ENCODE measurements around the gene SETD9.

Gene SETD9

DNA sequence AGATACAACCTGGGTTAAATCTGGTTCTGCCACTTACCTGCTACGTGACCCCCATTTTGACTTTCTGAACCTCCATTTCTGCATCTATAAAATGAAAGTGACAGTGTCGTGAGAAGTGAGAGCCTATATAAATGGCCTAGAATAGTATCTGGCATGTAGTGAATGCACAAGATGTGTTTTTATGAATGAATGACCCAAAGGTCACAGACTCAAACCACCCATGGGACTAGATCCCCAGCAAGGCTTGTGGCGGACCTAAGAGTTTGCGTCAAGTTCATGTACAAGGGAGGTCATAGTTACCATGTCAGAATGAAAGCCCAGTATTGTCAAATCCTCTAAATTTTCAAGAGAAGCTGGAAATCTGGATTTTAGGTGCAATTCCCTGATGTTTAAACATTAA is 11.2 kb upstream of the SETD9 start:
- peaks cover 19% of the 10 kb centered on the region for H3K4me1 ChIP-seq
- no peaks in the 10 kb centered on the region for H3K27me3 ChIP-seq
- H3K36me3 ChIP-seq, result peaks cover 33% of the 10 kb centered on the region
- H4K20me1 ChIP-seq, result peaks cover 21% of the 10 kb centered on the region
- H3K4me3 ChIP-seq, result no peak overlapping the region
- H3K27ac ChIP-seq, result no peak overlapping the region
- no peak for TF ChIP-seq Cebpa-rat (IDR thresholded peaks at IDR 0.05)
- no peaks in the 10 kb centered on the region for H3K9me3 ChIP-seq
- no peak overlapping the region for H3K4me2 ChIP-seq
- H3K9ac ChIP-seq, result no peak overlapping the region

DNA sequence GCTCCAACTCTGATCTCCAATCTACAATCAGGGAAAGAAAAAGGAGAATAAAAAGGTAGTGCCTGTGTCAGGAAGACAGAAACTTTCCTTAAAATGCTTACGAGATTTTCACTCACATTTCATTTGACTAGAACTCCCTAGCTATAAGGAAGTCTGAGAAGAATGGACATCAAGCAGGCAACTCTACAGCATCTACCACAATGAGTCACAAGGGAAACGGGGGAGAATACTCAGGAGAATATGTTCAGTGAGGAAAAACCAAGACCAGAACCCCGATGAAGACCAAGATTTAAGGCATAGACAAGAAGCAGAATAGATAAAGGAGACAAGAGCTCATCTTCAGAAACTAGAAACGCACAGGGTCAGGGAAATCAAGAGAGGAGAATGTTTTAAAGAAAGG is 9.0 kb upstream of the SETD9 start:
- no peak overlapping the region for H3K27ac ChIP-seq
- H4K20me1 ChIP-seq, result peaks cover 12% of the 10 kb centered on the region; the same call in 1 of the 2 replicates
- peaks cover 8% of the 10 kb centered on the region; the same call in 1 of the 2 replicates for H3K9me3 ChIP-seq
- H3K36me3 ChIP-seq, result peaks cover 13% of the 10 kb centered on the region
- H3K4me1 ChIP-seq, result peaks cover 19% of the 10 kb centered on the region
- H3K4me3 ChIP-seq, result no peak overlapping the region
- no peak for TF ChIP-seq Cebpa-rat (IDR thresholded peaks at IDR 0.05)
- H3K4me2 ChIP-seq, result peak overlapping the region; percentile 57
- no peaks in the 10 kb centered on the region for H3K27me3 ChIP-seq
- H3K9ac ChIP-seq, result no peak overlapping the region

DNA sequence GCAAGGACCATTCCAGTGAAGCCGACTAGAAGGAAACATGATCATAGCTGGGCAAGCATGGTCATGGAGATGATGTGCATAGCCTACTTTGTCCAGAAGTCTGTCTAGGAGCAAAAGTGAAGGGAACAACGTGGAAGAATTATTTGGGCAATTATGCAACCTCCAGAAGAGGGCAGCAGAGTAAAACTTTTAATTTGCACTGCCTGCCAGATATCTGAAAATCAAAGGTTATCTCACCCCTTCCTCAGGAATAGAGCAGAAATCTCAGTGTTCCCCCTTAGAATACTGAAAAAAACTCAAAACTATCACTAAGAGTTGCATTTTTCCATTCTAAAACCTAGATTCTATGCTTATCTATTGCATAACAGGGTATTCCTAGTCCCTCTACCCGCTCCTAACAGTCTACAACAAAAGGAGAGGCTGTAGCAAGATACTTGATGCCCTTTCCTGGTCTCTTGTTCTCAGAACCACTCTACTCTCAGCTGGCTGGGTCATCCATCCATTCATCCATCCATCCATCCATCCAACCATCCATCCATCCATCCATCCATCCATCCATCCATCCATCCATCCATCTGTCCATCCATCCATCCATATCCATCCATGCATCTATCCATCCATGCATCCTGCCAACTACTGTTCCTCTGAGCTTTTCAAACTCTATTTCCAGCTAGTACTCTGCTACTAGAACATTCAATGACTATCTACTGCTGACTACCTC is 8.4 kb upstream of the SETD9 start:
- no peaks in the 10 kb centered on the region for H3K27me3 ChIP-seq
- H3K4me3 ChIP-seq, result no peak overlapping the region
- no peak for TF ChIP-seq Cebpa-rat (IDR thresholded peaks at IDR 0.05)
- peaks cover 8% of the 10 kb centered on the region; the same call in 1 of the 2 replicates for H3K9me3 ChIP-seq
- H3K4me2 ChIP-seq, result peak overlapping the region; percentile 57
- H3K36me3 ChIP-seq, result peaks cover 9% of the 10 kb centered on the region
- H4K20me1 ChIP-seq, result peaks cover 11% of the 10 kb centered on the region; the same call in 1 of the 2 replicates
- H3K9ac ChIP-seq, result no peak overlapping the region
- H3K4me1 ChIP-seq, result peaks cover 19% of the 10 kb centered on the region
- no peak overlapping the region for H3K27ac ChIP-seq

DNA sequence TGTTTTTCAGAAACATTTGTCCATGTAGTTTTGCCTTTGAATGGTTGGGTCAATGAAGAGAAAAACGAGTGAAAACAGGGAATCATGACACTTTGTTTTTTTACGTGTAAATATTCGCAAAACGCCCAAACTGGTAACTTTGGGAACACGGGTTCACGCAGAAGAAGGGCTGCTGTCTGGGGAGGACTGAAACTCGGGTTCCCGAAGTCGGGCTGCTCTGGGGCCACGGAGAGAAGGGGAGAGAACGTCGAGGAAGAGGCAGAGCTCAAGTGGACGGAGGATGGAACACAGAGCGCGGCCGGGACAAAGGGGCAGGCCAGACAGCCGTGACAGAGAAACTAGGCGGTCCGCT is 478 bp upstream of the SETD9 start:
- Histone ChIP-seq H3K4me2 (peak overlapping the region; percentile 86), H4K20me1 (no peaks in the 10 kb centered on the region), H3K4me3 (peak overlapping the region; percentile 72), H3K27ac (peak overlapping the region; percentile 86), H3K36me3 (no peaks in the 10 kb centered on the region; the same call in 1 of the 2 replicates), H3K27me3 (peaks cover 23% of the 10 kb centered on the region), H3K4me1 (peaks cover 25% of the 10 kb centered on the region), H3K9me3 (peaks cover 12% of the 10 kb centered on the region), H3K9ac (peak overlapping the region; percentile 82)
- no peak for TF ChIP-seq Cebpa-rat (IDR thresholded peaks at IDR 0.05)

DNA sequence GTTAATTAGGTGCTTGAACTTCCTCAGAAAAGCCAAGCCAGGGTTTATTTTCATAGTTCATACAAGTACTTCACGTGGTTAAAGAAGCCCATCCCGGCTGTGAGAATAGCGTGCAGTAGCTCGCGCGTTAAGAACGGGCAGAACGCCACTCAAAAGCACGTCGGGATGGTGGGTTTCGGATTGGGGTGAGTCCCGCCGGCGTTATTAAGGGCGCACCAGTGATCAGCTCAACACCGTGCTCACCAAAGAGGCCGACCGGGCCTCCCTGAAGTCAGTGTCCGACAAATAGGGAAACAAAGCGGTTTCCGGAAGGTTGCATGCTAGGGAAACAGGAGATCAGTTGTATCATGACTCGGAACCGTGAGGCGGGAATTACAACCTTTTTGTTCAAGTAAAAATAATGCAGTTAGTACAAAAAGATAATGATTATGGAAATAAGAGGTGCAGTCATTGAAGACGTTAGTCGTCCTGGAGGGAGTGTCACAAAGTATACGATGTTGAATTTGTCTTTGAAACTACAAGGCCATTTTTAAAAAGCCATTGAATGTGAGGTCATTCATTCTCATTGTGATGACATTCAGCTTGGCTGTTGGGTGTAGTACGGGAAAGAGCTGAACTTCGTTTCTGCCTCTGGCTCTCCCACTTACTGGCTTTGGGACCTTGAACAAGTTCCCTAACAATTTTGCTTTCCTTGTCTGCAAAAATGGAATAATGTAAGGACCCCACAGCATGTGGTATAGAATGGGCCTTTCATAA is 992 bp downstream of the SETD9 start:
- peak overlapping the region; percentile 72 for H3K4me3 ChIP-seq
- peaks cover 25% of the 10 kb centered on the region for H3K4me1 ChIP-seq
- H3K9me3 ChIP-seq, result peaks cover 4% of the 10 kb centered on the region; the same call in 1 of the 2 replicates
- H3K4me2 ChIP-seq, result peak overlapping the region; percentile 92
- H3K36me3 ChIP-seq, result no peaks in the 10 kb centered on the region; the same call in 1 of the 2 replicates
- H3K27me3 ChIP-seq, result peaks cover 23% of the 10 kb centered on the region
- TF ChIP-seq Cebpa-rat (IDR thresholded peaks at IDR 0.05), result no peak
- no peaks in the 10 kb centered on the region for H4K20me1 ChIP-seq
- peak overlapping the region; percentile 79 for H3K27ac ChIP-seq
- peak overlapping the region; percentile 83 for H3K9ac ChIP-seq

DNA sequence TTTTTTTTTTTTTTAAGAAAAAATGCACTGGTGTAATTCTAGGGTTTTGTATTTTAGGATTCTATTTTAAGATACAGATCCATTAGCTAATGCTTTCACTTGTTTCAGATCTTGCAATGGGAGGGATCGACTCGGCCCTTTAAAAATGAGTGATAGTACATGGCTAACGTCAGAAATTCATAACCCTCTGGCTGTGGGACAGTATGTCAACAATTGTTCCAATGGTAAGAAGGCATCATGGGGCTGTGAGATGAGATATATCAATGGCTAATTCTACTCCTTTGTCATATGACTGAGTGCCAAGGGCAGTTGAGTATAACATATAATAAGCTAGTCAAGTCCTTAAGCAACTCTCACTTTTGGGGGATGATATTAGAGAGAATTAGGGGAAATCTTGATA is 4.4 kb downstream of the SETD9 start:
- peaks cover 7% of the 10 kb centered on the region; the same call in 1 of the 2 replicates for H4K20me1 ChIP-seq
- peaks cover 6% of the 10 kb centered on the region for H3K27me3 ChIP-seq
- peaks cover 15% of the 10 kb centered on the region for H3K4me1 ChIP-seq
- TF ChIP-seq Cebpa-rat (IDR thresholded peaks at IDR 0.05), result no peak
- no peaks in the 10 kb centered on the region for H3K9me3 ChIP-seq
- no peak overlapping the region for H3K4me3 ChIP-seq
- H3K36me3 ChIP-seq, result peaks cover 13% of the 10 kb centered on the region; the same call in 1 of the 2 replicates
- H3K27ac ChIP-seq, result no peak overlapping the region
- no peak overlapping the region for H3K4me2 ChIP-seq
- H3K9ac ChIP-seq, result no peak overlapping the region

DNA sequence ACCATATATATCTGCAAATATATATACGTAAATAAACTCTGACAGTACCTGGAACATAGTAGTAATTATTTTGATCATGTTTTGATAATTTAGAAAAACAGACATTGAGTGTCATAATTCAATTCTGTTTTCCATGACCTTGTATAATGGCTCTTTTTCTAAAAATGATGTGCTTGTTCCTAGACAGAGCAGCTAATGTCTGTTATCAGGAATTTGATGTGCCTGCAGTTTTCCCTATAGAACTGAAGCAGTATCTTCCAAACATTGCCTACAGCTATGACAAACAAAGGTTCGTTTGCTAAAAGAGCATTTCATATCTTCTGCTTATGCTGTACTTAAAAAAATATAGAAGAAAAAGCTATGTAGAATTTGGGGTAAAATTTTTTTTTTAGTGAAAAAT is 5.3 kb downstream of the SETD9 start:
- no peak for TF ChIP-seq Cebpa-rat (IDR thresholded peaks at IDR 0.05)
- Histone ChIP-seq H3K27me3 (no peaks in the 10 kb centered on the region), H3K4me1 (peaks cover 14% of the 10 kb centered on the region), H3K9ac (no peak overlapping the region), H3K4me2 (no peak overlapping the region), H4K20me1 (peaks cover 7% of the 10 kb centered on the region; the same call in 1 of the 2 replicates), H3K9me3 (no peaks in the 10 kb centered on the region), H3K4me3 (no peak overlapping the region), H3K27ac (no peak overlapping the region), H3K36me3 (peaks cover 13% of the 10 kb centered on the region; the same call in 1 of the 2 replicates)

DNA sequence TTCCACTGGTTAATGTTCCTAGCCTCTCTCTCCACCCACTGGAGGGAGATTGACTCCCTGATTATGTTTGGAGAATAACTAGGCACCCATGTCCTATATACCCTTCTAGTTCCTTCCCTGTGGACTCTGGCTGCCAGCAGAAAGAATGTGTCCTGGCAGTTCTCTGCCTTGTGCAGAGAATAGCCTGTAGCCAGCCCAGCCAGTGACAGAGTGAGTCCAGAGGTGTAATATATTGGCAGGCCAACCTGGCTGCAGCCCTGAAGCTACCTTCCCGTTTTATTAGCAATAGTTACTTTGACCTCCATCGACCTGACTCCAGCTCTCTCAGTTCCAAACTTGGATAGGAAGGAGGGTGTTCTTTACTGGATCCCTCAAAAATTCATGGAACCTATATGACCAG is 8.1 kb downstream of the SETD9 start:
- H3K9me3 ChIP-seq, result no peaks in the 10 kb centered on the region
- H3K4me2 ChIP-seq, result no peak overlapping the region
- H3K9ac ChIP-seq, result no peak overlapping the region
- H3K4me3 ChIP-seq, result no peak overlapping the region
- no peaks in the 10 kb centered on the region for H3K27me3 ChIP-seq
- H4K20me1 ChIP-seq, result peaks cover 29% of the 10 kb centered on the region; the same call in 1 of the 2 replicates
- no peaks in the 10 kb centered on the region for H3K4me1 ChIP-seq
- H3K36me3 ChIP-seq, result peaks cover 27% of the 10 kb centered on the region
- no peak overlapping the region for H3K27ac ChIP-seq
- TF ChIP-seq Cebpa-rat (IDR thresholded peaks at IDR 0.05), result no peak

DNA sequence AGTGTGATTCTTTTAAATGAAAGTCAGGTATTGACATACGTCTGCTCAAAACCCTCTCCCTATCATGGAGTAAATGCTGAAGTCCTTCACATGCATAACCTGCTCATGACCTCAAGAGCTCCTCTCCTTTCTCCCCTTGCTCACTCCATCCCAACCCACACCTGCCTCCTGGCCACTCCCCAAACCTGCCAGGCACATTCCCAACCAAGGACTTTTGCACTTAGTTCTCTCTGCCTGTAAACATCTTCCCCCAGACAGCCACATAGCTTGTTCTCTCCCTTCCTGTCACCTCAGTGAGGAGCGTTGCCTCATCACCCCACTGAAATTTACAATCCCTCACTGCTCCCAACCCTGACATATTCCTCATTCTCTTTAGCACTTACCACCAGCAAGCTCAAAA is 8.7 kb downstream of the SETD9 start:
- Histone ChIP-seq H3K27ac (no peak overlapping the region), H3K4me3 (no peak overlapping the region), H3K9me3 (no peaks in the 10 kb centered on the region), H3K36me3 (peaks cover 33% of the 10 kb centered on the region), H4K20me1 (peaks cover 34% of the 10 kb centered on the region; the same call in 1 of the 2 replicates), H3K9ac (no peak overlapping the region), H3K4me2 (no peak overlapping the region), H3K27me3 (no peaks in the 10 kb centered on the region), H3K4me1 (no peaks in the 10 kb centered on the region)
- TF ChIP-seq Cebpa-rat (IDR thresholded peaks at IDR 0.05), result no peak
